Activated CD8-positive, alpha-beta memory T cell treated with anti-CD3 and anti-CD28 coated beads, Interleukin-2, amount 50 U/mL, for 24 hours (primary cell): ENCODE data around the gene LRP1B.
"Not testable (repeated sequence)": the region's sequence is repeated elsewhere in the genome, so short reads cannot be mapped to it uniquely, and the experiment has no call there.

ENCODE experiments used
- DNase-seq: peaks from one replicate; pipeline ENCODE4 v3.0.0-alpha.2; 2020; ENCODE audit errors: extremely low read depth

Gene LRP1B

GRCh38 chr2:141887363-141887762, 243.5 kb downstream of the LRP1B start:
- no peak for DNase-seq

- no peak for DNase-seq
These were observed 252.8 kb downstream of the LRP1B start for GRCh38 chr2:141878016-141878415.

GRCh38 chr2:141871913-141872634, 258.7 kb downstream of the LRP1B start:
- no peak for DNase-seq

GRCh38 chr2:141869572-141869971, 261.2 kb downstream of the LRP1B start:
- DNase-seq = no peak

- DNase-seq = no peak
These were observed 266.9 kb downstream of the LRP1B start for GRCh38 chr2:141863964-141864363.

- DNase-seq = no peak
These were observed 274.4 kb downstream of the LRP1B start for GRCh38 chr2:141856215-141856919.

GRCh38 chr2:141848191-141848590, 282.6 kb downstream of the LRP1B start:
- no peak for DNase-seq

GRCh38 chr2:141844231-141844630, 286.6 kb downstream of the LRP1B start:
- DNase-seq = no peak

GRCh38 chr2:141835103-141835502, 295.7 kb downstream of the LRP1B start:
- no peak for DNase-seq

GRCh38 chr2:141828761-141829160, 302.1 kb downstream of the LRP1B start:
- DNase-seq = no peak

GRCh38 chr2:141824790-141825189, 306.0 kb downstream of the LRP1B start:
- no peak for DNase-seq

- no peak for DNase-seq
These were observed 309.9 kb downstream of the LRP1B start for GRCh38 chr2:141820893-141821292.

- not testable (repeated sequence) for DNase-seq
These were observed 315.5 kb downstream of the LRP1B start for GRCh38 chr2:141815320-141815719.

- DNase-seq = no peak
These were observed 316.7 kb downstream of the LRP1B start for GRCh38 chr2:141814150-141814549.

GRCh38 chr2:141810148-141810547, 320.7 kb downstream of the LRP1B start:
- no peak for DNase-seq

GRCh38 chr2:141806090-141806489, 324.7 kb downstream of the LRP1B start:
- no peak for DNase-seq

GRCh38 chr2:141805302-141805701, 325.5 kb downstream of the LRP1B start:
- DNase-seq = no peak

GRCh38 chr2:141796449-141796848, 334.4 kb downstream of the LRP1B start:
- no peak for DNase-seq

- DNase-seq = no peak
These were observed 339.3 kb downstream of the LRP1B start for GRCh38 chr2:141791521-141791920.

GRCh38 chr2:141782574-141782973, 348.2 kb downstream of the LRP1B start:
- DNase-seq = no peak

- DNase-seq = no peak
These were observed 352.4 kb downstream of the LRP1B start for GRCh38 chr2:141778315-141778835.

- DNase-seq = no peak
These were observed 360.3 kb downstream of the LRP1B start for GRCh38 chr2:141770530-141770929.

- DNase-seq = no peak
These were observed 363.1 kb downstream of the LRP1B start for GRCh38 chr2:141767691-141768090.
